Kidney (tissue), 14 donors: ENCODE data around the gene ALPL. TPM values are rescaled to one million over a fixed set of nuclear protein-coding genes. Genes with fewer than 3 reads are reported as not detected.

ENCODE experiments used
- DNase-seq, 5 donors: peaks; one replicate each; pipeline ENCODE4 v3.0.0-alpha.2; 2013 to 2020
- FAIRE-seq: peaks from 2 replicates; lab custom pipeline; 2012; peaks lifted over from hg19 to GRCh38; lab: Jason Lieb, UNC
- H3K27ac ChIP-seq, 2 donors: one replicate each; pipeline ENCODE4 v1.7.0; 2013; ENCODE audit warnings: low read depth in 2 of 2, low read length in 2 of 2, inconsistent platforms in 1 of 2
- H3K27me3 ChIP-seq: one replicate; pipeline ENCODE4 v1.7.1; 2013; ENCODE audit warnings: low read length, inconsistent platforms; ENCODE audit not compliant: control insufficient read depth, insufficient read depth
- H3K36me3 ChIP-seq, 3 donors: one replicate each; pipeline versions ENCODE4 v1.7.0 to v1.7.1; 2013; ENCODE audit warnings: low read length in 3 of 3, control low read depth in 1 of 3, inconsistent platforms in 1 of 3; ENCODE audit not compliant: insufficient read depth in 3 of 3, control insufficient read depth in 2 of 3
- H3K4me1 ChIP-seq, 3 donors: one replicate each; pipeline versions ENCODE4 v1.7.0 to v1.7.1; 2013; ENCODE audit warnings: low read length in 3 of 3, inconsistent platforms in 1 of 3, low read depth in 1 of 3; ENCODE audit not compliant: control insufficient read depth in 2 of 3, insufficient read depth in 2 of 3
- H3K4me3 ChIP-seq, 3 donors: one replicate each; pipeline versions ENCODE4 v1.7.0 to v1.8.1; 2013; ENCODE audit warnings: low read length in 3 of 3, control low read depth in 1 of 3, inconsistent platforms in 1 of 3
- H3K9ac ChIP-seq, 3 donors: one replicate each; pipeline versions ENCODE4 v1.7.0 to v1.7.1; 2013; ENCODE audit warnings: low read length in 3 of 3, control low read depth in 1 of 3, inconsistent platforms in 1 of 3
- H3K9me3 ChIP-seq, 3 donors: one replicate each; pipeline versions ENCODE4 v1.7.0 to v1.7.1; 2013; ENCODE audit warnings: low read length in 3 of 3, control low read depth in 1 of 3, inconsistent platforms in 1 of 3; ENCODE audit not compliant: control insufficient read depth in 2 of 3, insufficient read depth in 1 of 3
- intact Hi-C: fragments of 100-400 bp; cut with DNase I; formaldehyde crosslinking; loops from one replicate; pipeline ENCODE4 v1.11.1; 2022
- polyA plus RNA-seq: library from polyadenylated mRNA; stranded (reverse); fragments of 350-450 nt; fragmentation: Illumina TruSeq; extraction: RNeasy Lipid Tissue Mini Kit (QIAGEN cat#74804); gene quantifications from one replicate; pipeline ENCODE4 v1.2.3, GENCODE V29; 2014; ENCODE audit warnings: low read depth, low replicate concordance; ENCODE audit not compliant: insufficient read depth
- total RNA-seq: library from RNA; stranded (reverse); fragmentation: NEBNext Ultra II Directional; extraction: Animal tissue kit (Norgen Biotek cat#: 25700); gene quantifications from one replicate; pipeline ENCODE4 v1.2.1, GENCODE V29; 2021
- TF ChIP-seq, protein P1 (sequence below): IDR thresholded peaks from 3 replicates; pipeline ENCODE4 v1.5.1; 2012; ENCODE audit warnings: mild to moderate bottlenecking, moderate library complexity, borderline replicate concordance; ENCODE audit not compliant: insufficient read depth; ENCODE audit errors: extremely low read depth
- donor health status: control.
- donor health status: control.
- donor health status: control.
- donor health status: control.
- donor health status: control.
- donor health status: DM: yes; HTN: yes; CAD: no.
- donor health status: Normal renal cell carcinoma (clear cell type).

ALPL gene
- total and polyA plus RNA-seq, 2 donors from 2014 or later, result 8.4 to 133 TPM

DNA sequence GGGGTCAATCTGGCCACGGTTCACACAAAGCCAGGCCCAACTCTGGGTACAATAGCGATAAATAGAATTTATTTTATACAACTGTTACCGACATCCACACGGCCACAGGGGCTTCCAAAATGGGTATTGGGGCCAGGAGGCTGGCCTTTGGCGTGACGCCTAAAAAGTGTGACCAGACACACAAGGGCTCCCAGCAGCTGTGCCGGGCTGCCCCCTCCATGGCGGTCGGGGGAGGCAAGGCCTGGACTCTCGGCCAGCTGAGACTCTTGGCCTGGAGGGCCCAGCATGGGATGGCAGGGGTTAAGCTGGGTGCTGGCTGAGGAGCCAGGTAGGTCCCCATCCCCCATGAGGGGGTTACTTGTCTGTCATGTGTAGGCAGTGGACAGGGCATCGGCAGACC, 87.0 kb downstream of the ALPL start:
- no peaks in the 10 kb centered on the region for H3K27me3 ChIP-seq
- FAIRE-seq (no peak), DNase-seq (no peak)
- intact Hi-C loops, result no loop called here
- H3K9me3 ChIP-seq, result no peaks in the 10 kb centered on the region
- no peak overlapping the region for H3K9ac ChIP-seq
- H3K36me3 ChIP-seq, result peaks cover 0 to 13% (median 0%) of the 10 kb centered on the region in 3 donors
- TF ChIP-seq, protein P1, sequence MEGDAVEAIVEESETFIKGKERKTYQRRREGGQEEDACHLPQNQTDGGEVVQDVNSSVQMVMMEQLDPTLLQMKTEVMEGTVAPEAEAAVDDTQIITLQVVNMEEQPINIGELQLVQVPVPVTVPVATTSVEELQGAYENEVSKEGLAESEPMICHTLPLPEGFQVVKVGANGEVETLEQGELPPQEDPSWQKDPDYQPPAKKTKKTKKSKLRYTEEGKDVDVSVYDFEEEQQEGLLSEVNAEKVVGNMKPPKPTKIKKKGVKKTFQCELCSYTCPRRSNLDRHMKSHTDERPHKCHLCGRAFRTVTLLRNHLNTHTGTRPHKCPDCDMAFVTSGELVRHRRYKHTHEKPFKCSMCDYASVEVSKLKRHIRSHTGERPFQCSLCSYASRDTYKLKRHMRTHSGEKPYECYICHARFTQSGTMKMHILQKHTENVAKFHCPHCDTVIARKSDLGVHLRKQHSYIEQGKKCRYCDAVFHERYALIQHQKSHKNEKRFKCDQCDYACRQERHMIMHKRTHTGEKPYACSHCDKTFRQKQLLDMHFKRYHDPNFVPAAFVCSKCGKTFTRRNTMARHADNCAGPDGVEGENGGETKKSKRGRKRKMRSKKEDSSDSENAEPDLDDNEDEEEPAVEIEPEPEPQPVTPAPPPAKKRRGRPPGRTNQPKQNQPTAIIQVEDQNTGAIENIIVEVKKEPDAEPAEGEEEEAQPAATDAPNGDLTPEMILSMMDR, result no peak
- H3K4me1 ChIP-seq, result no peaks in the 10 kb centered on the region
- H3K27ac ChIP-seq, result no peak overlapping the region
- H3K4me3 ChIP-seq, result no peak overlapping the region

DNA sequence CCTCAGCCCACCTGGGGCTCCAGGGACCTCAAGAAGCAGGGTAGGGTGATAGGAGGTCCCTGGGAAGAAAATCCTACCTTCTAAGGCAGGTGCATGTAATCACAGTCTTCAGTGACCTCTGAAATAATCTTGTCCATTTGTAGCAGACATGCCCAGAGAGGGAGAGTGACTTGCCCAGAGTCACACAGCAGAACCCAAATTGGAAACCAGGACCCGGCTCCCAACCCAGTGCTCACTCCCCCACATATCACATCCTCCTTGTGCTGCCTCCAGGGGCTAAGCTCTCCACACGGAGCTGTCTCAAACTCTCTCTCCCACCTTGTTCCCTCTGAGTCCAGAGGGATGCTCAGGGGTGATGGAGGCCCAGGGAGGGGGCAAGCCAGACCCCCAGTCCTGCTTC, 87.4 kb downstream of the ALPL start:
- H3K9ac ChIP-seq, result no peak overlapping the region
- no peak for DNase-seq
- peaks cover 0 to 13% (median 0%) of the 10 kb centered on the region in 3 donors for H3K36me3 ChIP-seq
- H3K27ac ChIP-seq, result no peak overlapping the region
- H3K4me3 ChIP-seq, result no peak overlapping the region
- H3K4me1 ChIP-seq, result no peaks in the 10 kb centered on the region
- no peak for FAIRE-seq
- H3K27me3 ChIP-seq, result no peaks in the 10 kb centered on the region
- TF ChIP-seq, protein P1, result no peak
- H3K9me3 ChIP-seq, result no peaks in the 10 kb centered on the region
- intact Hi-C loops, result no loop called here

DNA sequence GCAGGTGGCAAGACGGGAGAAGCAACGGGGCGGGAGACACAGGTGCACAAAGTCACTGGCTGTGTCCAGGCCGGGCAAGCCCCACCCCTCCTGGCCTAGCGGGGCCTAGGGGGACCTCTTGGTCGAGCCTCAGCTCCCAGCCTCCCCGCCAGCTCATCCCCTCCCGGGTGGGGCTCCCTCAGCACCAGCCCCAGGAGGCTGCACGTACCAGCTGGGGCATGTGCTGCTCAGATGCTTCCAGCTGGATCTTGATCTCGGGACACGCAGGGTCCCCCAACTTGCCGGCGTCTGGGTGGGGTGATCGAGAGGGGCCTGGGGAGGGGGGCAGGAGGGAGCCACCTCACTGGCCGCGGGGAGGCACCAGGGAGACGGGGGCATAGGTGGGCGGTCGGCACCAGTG, 88.5 kb downstream of the ALPL start:
- H3K36me3 ChIP-seq, result peaks cover 0 to 17% (median 0%) of the 10 kb centered on the region in 3 donors
- H3K9ac ChIP-seq, result no peak overlapping the region
- H3K4me1 ChIP-seq, result no peaks in the 10 kb centered on the region
- no peak overlapping the region for H3K27ac ChIP-seq
- TF ChIP-seq, protein P1, result no peak
- H3K27me3 ChIP-seq, result no peaks in the 10 kb centered on the region
- H3K4me3 ChIP-seq, result no peak overlapping the region
- DNase-seq (no peak), FAIRE-seq (no peak)
- no peaks in the 10 kb centered on the region for H3K9me3 ChIP-seq
- intact Hi-C loops, result no loop called here

DNA sequence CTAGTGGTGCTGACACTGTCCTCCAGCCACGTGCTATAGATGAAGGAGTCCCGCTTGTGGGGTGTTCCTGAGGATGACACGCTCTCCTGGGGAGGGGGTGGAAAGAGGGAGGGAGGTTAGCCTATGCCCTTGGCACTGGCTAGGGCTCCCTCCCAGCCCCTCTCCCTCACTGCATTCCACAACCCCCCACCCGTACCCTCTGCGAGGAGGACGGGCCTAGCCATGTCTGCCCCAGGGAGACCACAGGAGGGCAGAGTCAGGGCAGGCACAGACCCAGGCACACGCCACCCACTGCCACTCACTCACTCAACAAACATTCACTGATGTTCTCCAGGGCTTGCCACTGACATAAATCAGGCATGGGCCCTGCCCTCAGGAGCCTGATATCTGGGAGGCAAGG, 89.2 kb downstream of the ALPL start:
- Histone ChIP-seq H3K9ac (no peak overlapping the region), H3K9me3 (no peaks in the 10 kb centered on the region), H3K4me3 (no peak overlapping the region), H3K27ac (no peak overlapping the region), H3K27me3 (no peaks in the 10 kb centered on the region), H3K36me3 (peaks cover 0 to 17% (median 0%) of the 10 kb centered on the region in 3 donors), H3K4me1 (no peaks in the 10 kb centered on the region)
- DNase-seq (no peak), FAIRE-seq (no peak)
- intact Hi-C loops, result no loop called here
- TF ChIP-seq, protein P1, result no peak
